GM18907 (cell line): ENCODE measurements around the gene ACOX3.
"Not testable (repeated sequence)": the region's sequence is repeated elsewhere in the genome, so short reads cannot be mapped to it uniquely, and the experiment has no call there.

Source experiments
- ATAC-seq: cut with Tn5 transposase; IDR thresholded peaks from one replicate; pipeline ENCODE4 v1.9.1; 2021; ENCODE audit warnings: mild to moderate bottlenecking, moderate library complexity; ENCODE audit not compliant: unreplicated experiment

The ACOX3 gene

DNA sequence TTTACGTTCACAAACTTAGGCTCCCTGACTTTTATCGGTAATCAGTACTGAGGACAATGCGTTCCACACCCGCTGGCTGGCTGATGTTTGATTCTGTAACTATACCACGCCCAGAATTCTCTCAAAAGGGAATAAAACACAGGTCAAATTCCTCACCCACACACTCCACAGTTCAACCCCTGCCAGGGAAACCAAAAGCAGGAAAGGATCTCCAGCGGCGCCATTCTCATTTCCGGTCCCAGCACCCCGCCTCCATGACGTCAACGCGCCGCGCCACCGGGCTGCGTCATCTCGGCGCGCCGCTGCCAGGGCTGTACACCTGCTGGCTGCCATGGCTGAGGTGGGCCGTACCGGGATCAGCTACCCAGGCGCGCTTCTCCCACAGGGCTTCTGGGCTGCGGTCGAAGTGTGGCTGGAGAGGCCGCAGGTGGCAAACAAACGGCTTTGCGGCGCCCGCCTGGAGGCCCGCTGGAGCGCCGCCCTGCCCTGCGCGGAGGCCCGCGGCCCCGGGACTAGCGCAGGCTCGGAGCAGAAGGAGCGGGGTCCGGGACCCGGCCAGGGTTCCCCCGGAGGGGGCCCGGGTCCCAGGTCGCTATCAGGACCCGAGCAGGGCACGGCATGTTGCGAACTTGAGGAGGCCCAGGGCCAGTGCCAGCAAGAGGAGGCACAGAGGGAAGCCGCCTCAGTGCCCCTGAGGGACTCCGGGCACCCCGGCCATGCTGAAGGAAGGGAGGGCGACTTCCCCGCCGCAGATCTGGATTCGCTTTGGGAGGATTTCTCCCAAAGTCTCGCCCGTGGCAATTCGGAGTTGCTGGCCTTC, at the start of gene ACOX3, which contains the start of gene TRMT44:
ACOX3 (minus strand) TSS at position 232 of the 820 bp plus-strand sequence. CDS start 24,202 bp downstream, outside the sequence.
TRMT44 (plus strand) TSS at position 286 of the 820 bp plus-strand sequence; CDS start at position 332, 46 bp downstream.
- peak; percentile 85 for ATAC-seq

DNA sequence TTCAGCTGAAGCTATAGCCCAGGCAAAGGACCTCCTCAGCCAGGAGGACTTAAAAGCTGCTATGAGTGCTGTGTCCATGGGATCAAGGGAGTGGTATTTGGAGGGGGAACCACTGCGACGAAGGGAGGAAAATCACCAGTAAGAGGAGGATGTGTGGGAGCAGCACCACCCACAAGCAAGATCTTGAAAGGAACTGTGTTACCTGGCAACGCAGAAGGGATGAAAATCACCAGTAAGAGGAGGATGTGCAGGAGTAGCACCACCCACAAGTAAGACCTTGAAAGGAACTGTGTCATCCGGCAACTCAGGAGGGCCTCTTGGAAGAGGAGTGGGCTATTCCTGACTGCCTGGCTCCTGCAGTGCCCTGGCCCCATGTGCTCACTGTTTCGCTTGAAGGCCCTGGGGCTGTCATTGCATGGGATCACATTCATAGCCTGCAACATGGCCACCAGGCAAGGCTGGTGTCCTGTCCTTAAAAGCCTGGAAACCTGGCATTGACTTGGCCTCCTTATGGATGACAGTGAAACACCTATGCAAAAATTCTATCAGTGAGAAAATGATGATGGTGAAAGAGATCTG, 48.4 kb upstream of the ACOX3 start:
- no peak for ATAC-seq

DNA sequence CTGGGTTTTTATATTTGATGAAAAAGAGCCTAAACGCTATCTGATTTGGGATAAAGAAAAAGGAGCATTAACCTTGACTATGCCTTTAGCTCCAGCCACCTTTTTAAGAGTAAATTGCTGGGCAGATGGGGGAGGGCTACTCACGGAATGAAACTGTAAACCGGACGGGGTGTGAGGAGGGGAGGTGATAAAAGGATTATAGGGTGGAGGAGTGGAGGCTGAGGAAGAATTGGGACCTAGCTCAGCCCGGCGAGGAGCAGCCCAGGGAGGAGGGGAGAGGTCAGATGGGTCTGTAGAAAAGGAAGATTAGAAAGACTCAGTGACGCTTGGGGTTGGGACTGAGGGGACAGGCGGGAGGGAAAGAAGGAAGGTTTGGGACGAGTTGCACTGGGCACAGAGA, 46.1 kb upstream of the ACOX3 start:
- not testable (repeated sequence) for ATAC-seq

DNA sequence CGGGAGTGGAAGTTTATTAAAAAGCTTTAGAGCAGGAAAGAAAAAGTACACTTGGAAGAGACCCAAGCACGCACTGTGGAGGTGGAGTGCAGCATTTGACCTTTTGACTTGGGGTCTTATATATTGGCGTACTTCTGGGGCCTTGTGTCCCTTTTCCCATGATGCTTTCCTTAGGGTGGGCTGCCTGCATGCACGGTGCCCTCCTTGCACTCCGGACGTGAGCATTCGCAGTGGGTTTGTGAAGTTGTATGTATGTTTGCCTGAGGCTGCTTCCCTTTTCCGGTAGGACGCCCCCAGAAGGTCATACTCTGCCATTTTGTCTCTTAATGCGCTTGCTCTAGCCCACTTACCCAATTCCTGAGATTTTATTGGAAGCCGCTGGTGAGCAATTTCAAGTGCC, 39.7 kb upstream of the ACOX3 start:
- ATAC-seq: no peak

DNA sequence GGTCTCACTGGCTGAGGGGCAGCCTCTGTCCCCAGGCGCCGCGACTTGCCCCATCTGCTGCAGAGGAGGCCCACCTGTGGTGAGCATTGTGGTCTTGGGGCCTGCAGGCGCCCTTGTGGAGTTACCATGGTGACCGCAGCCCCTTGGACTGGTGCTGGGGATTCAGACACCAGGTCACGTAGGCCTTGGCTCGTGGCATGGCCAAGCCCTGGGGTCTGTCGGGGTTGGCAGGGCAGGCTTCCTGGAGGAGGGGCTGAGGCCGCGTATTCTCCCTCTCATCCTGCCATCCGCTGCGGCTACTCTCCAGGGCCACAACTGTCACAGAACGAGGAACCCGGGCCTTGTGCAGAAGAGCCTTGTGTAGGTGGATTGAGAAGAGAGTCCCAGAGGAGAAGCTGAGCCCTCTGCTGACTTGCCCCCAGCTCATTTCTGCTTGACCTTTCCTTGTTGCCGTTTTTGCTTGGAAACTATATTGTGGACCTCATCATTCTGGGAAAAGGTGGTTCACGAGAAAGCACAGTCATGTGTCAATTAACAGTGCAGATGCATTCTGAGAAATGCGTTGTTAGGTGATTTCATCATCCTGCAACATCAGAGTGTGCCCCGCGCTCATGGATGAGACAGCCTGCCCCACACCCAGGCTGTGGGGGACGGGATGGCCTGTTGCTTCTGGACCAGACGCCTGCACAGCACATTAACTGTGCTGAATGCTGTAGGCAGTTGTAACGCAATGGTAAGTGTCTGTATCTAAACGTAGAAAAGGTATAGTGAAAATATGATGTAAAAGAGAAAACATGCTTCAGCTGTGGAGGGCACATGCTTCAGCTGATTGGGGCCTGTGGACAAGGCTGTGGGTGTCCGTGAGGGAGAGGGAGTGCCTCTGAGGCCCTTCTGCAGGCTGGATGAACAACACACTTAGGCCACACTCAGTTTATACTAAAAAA, 38.5 kb upstream of the ACOX3 start:
- no peak for ATAC-seq

DNA sequence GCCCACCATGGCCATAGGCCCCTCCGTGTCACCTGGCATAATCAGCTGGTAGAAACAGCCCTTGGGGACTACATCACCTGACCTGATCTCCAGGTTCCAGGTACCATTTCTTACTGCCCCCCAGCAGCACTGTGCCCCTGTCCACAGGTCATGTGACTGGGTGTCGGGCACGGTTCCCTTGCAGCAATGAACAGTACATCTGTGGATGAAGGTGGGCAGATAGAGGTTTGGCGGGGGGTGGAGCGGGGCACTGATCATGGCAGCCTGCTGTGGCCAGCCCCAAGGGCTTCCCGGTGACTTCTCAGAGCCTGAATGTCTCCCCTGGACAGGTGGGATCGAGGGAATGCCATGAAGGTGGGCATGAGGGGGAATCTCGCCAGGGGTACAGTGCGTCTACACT, 37.8 kb upstream of the ACOX3 start:
- no peak for ATAC-seq

DNA sequence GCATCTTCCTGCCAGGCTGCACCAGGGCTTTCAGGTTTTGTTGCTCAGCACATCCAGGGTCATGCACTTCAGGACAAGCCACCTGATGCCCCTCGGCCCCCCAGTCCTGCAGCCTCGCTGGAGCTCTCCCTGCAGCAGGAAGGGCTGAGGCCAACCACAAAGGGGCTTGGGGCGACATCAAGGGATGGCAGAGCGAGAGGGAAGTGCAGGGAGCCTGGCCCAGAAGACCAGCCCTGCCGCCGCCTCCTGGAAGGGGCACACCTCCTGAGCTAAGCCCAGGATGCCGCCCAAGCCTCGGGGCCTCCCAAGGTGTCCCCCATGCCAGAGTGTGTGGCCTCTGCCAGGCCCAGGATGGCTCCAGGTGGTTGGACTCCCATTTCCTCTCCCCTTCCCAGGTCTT, 37.2 kb upstream of the ACOX3 start:
- no peak for ATAC-seq

DNA sequence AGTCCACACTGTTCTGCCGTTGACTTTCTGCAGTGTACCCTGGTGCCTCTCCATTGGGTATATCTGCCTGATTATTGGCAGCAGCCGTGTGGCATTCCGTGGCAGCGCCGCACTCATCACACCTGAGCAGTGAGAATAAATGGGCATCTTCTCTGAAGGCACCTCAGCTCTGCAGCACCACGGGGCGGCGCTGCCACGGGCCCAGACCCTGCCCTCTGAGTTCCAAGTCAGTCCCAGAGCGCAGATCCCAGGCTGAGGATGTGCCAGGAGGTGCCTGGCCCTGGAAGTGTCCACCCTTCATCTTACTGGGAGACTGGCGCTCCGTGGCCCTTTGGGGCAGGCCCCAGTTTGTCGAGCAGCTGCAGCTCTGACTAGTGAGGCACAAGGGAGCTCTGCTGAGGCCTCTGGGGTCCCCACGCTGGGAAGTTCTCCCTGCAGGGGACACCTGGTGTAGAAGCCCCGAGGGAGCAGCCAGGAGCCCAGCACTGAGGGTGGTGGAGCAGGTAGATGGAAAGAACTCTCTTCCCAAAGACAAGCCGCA, 36.6 kb upstream of the ACOX3 start:
- ATAC-seq: no peak

DNA sequence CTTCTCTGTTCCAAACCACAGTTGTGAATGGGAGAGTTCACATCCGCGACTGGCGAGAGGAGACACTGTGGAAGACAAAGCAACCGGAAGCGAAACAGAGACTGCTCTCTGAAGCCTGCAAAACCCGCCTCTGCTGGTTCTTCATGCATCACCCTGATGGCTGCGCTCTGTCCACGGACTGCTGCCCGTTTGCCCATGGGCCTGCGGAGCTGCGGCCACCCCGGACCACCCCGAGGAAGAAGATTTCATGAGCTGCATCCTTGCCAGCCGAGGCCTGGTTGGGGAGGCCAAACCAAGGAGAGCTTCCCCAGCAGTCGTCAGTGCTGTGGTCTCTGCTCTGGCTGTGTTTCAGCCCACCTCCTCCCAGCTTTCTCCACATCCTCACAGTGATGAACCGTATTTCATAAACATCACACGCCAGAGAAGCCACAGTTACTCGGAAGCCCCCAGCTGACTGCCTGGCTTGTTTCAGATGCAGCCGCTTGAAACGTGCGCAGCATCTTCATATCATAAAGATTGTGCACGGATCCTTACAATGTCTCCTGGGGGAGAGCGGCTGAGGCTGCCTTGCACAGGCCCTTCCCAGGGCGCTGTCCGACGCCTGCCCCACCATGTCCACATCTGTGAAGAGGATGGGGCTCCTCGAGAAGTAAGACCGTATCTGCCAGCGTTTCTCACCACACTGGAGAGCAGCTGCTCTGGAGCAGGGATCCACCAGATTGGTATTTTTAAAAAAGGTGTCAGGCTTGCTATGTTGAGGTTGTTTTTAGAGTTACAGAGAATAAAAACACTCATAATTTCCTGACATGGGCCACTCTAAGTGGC, 35.4 kb upstream of the ACOX3 start:
- no peak for ATAC-seq

DNA sequence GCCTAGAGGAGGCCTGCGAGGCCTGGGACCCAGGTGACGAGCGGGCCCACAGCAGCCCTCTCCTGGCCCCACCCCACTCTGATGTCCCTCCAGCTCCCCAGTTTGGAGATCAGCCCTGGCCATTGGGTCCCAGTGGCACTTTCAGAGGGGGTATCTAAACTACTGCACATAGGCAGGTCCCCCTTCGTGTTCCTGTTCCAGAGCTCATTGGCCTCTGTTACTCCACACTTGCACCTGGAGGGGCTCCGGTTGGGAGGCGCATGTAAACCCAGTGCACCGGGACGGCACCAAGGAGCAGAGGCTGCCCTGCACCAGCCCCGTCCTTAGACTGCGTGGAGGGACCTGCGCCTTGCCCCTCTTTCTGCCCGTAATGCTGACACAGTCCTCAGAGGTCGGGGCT, 34.3 kb upstream of the ACOX3 start:
- ATAC-seq: no peak

DNA sequence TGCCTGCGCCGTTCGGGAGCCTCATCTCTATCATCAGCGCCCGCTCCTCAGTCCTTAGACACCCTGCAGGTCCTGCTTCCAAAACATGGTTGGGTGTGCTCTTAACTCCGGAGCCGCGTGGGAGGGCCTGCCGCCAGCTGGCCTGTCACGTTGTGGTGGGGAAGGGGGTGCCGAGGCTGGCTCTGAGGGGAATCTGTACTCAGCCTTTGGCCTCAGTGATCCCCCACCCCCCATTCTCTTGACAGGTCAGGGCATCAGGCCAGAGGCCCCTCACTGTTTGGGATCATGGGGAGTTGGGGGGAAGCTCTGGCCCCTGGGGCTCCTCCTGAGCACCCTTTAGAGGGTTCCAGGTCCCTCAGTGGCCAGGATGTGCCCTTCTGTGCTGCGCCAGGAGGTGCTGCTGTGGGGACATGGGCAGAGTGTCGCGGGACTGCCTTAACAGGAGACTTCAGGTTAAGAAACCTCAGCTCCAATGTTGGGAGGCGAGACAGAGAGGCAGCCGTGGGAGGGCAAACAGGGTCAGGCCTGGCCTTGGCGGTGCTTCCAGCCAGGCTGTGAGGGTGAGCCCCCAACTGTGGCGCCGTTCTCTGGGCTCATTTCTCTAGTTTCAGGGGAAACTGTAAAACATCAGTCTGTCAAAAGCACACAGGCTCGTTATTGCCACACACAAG, 33.5 kb upstream of the ACOX3 start:
- no peak for ATAC-seq

DNA sequence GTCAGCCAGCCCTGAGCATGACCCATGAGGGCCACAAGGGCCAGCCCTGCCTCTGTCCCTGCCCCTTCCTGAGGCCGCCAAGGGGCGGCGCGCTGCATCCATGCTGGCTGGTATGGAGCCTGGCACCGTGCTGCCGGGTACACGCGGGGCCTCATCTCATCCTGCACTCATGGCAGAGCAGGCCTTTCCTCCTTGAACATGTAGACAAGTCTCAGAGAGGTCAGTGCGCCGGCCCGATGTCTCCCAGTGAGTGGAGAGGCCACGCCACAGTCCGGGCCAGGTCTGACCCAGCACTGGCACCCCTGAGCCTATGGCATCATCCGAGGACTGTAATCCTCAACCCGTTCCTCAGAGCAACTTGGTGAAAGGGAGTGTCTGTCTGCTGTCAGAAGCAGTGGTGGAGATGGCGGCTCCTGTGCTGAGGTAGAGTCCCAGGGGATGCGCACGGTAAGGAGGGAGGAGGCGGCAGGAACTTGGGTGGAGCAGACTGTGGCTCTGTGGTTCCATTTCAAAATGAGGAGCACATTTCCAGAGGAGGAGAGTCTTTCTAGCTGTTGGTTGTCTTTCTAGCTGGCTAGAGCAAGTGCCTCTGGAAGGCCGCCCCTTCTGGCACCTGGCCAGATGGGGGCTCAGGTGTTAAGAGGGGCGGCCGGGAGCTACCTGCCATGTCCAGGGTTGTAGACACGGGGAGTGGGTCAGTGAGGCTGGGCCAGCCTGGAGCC, 32.8 kb upstream of the ACOX3 start:
- no peak for ATAC-seq

DNA sequence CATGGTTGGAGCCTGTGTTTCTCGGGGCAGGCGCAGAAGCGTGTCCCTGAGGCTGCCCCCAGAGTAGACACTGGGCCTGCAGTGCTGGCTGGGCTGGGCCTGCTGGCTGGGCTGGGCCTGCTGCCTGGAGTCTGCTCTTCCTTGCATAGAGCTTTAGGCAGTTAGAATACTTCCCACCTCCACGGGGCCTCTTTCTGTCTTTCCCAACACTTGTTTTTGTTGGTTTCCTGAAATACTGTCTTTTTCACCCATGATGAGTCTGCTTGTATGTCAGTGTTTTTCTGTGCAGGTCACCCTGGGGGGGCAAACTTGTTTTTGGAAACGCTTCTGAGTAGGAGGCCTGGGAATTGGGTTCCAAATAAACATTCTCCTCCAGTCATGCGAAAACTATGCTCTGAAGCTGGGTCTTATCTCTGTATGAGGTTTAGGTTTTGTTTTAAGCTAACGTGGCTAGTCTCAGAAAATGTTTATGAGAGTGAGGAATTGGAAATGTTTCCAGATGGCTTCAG, 32.2 kb upstream of the ACOX3 start:
- no peak for ATAC-seq

DNA sequence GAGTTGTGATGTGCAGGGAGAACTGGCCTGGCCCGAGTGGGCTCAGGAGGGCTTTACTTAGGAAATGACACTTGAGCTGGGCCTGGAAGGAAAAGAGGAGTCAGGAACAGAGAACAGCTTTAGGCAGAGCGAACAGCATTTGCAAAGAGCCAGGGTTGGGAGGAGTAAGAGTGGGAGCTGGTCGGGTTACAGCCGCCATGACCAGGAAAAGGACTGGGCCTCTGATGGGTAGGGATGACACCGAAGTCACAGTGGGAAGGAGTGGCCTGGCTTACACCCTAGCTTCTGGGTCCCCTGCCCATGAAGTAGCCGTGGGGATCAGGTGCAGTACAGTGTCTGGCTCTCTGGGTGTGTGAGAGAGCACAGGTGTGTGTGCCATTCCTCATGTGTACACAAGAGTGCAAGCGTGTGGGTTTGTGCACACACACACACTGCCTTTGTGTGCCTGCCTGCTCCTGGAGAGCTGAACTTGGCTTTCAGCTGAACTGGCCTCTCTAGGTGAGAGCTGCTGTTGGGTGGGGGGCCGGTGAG, 31.7 kb upstream of the ACOX3 start:
- ATAC-seq: no peak

DNA sequence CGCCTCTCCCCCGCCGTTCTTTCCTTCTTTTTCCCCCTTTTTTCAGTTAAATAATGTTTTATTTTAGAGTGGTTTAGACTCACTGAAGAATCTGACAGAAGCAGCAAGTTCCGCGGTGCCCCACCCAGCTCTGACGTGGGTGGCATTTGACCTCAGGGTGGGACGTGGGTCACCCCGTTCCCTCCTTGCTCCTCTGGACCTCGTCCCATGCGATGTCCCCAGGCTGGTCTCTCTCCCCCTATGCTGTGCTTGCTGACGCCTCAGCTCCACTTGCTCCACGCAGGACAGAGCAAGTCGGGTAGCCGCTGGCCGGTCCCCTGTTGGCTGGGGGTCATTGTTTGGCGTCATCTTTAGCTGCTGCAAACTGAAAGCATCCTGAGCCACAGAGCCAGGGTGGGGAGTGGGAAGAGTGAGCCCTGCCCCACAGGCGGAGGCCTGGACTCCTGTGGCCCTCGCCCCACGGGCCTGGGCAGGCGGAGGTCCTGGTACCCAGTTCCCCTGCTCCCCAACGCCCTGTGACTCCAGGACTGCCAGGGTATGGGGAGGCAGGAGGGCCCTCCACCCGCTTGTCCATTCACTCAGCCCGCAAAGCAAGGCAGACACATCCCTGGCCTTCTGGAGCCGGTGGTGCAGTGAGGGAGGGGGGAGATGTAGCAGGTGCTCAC, 30.8 kb upstream of the ACOX3 start:
- no peak for ATAC-seq

DNA sequence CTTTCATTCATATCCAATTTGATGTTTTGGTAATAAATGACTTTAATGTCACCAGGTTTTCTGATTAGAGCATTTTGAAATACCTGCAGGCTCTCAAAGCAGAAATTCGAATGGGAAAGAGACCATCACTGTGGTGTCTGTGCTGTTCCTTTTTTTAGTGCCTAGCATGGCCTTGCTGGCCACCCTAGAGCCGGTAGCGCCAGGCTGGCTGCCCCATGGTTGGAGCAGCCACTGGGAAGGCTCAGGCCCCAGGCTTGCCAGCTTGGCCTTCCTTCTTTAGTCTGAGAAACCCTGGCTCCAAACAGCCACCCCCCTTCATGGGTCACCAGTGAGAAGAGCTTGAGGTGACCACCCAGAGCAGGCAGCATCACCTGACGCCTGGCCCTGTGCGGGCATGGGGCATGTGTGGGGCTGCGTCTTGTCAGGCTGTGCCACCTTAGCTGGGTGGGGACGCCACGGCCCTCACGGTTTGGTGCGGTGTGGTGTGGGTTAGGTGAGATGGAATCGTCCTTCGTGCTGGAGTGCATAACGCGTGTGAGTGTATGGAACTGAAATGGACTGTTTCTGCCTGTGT, 30.0 kb upstream of the ACOX3 start:
- ATAC-seq: no peak

DNA sequence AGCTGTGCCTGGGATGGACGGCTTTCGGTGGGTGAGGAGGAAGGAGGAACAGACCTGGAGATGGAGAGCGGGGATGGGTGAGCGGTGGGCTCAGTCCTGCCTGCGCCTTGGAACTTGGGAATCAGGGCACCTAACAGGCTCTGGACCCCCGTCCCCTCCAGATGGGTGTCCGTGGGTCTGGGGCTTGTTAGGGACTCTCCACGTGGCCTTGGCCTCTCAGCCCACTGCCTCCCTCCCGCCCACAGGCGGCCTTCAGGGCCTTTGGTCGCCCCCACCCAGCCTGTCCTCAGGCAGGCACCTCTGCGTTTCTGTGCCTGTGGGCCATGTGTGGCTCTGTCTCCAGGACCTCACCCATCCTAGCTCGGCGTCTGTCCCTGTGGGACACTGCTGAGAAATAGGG, 29.0 kb upstream of the ACOX3 start:
- no peak for ATAC-seq
